Body of pancreas (tissue), 4 donors: ENCODE measurements around the gene MYOZ1.

Experiments used
- CTCF ChIP-seq, 7 experiments: fragments of 450-650 bp in 4 of 7; fragments of 200-600 bp in 3 of 7; sonication (generic) in 3 of 7; IDR thresholded peaks; one replicate each; pipeline ENCODE4 v1.5.1; 2016 to 2019; ENCODE audit warnings: antibody characterized with exemption in 7 of 7
- POLR2A ChIP-seq, 3 donors: fragments of 450-650 bp; IDR thresholded peaks; one replicate each; pipeline ENCODE4 v1.6.1; 2016; ENCODE audit warnings: antibody characterized with exemption in 3 of 3, mild to moderate bottlenecking in 2 of 3

- TF ChIP-seq CTCF (IDR thresholded peaks at IDR 0.05) (no peak), POLR2A (IDR thresholded peaks at IDR 0.05) (no peak)
Measured at GRCh38 chr10:73614720-73615119, 26.6 kb downstream of the MYOZ1 start.
